Activated CD4-positive, alpha-beta T cell treated with anti-CD3 and anti-CD28 coated beads for 36 hours (primary cell): Measurements from ENCODE around the gene ENOX2. TPM values are rescaled to one million over a fixed set of nuclear protein-coding genes. Genes with fewer than 3 reads are reported as not detected.
"Not testable (repeated sequence)": the region's sequence is repeated elsewhere in the genome, so short reads cannot be mapped to it uniquely, and the experiment has no call there.

Experiments
- ATAC-seq: fragments of 200-7000 bp; cut with Tn5 transposase; one replicate; pipeline ENCODE4 v1.10.0; 2021; ENCODE audit warnings: mild to moderate bottlenecking, moderate library complexity
- CTCF ChIA-PET: fragments of 350-600 bp; sonication (Branson Sonifier 250); formaldehyde crosslinking; loops from one replicate; lab custom pipeline; 2021; ENCODE audit warnings: antibody characterized with exemption; lab: Charles Lee
- POLR2A ChIA-PET: fragments of 350-600 bp; sonication (Branson Sonifier 250); formaldehyde crosslinking; loops from one replicate; lab custom pipeline; 2021; ENCODE audit warnings: antibody characterized with exemption, inconsistent platforms; lab: Charles Lee
- DNase-seq: peaks from one replicate; pipeline ENCODE4 v3.0.0-alpha.2; 2020
- H3K27ac Mint-ChIP-seq: one replicate; pipeline ENCODE4 v1.8.0; 2021; ENCODE audit warnings: mixed read lengths
- H3K27me3 Mint-ChIP-seq: one replicate; pipeline ENCODE4 v1.8.0; 2021; ENCODE audit warnings: mixed read lengths
- H3K36me3 Mint-ChIP-seq: one replicate; pipeline ENCODE4 v1.8.0; 2021; ENCODE audit warnings: low read depth, mixed read lengths
- H3K4me1 Mint-ChIP-seq: one replicate; pipeline ENCODE4 v1.8.0; 2021; ENCODE audit warnings: mixed read lengths
- H3K4me3 Mint-ChIP-seq: one replicate; pipeline ENCODE4 v1.8.0; 2021; ENCODE audit warnings: mild to moderate bottlenecking, moderate library complexity, mixed read lengths
- H3K9me3 Mint-ChIP-seq: one replicate; pipeline ENCODE4 v1.8.0; 2021; ENCODE audit warnings: low read depth, mixed read lengths
- intact Hi-C, 2 experiments: fragments of 100-400 bp; cut with DNase I in 1 of 2; cut with micrococcal nuclease in 1 of 2; formaldehyde crosslinking; loops; one replicate each; pipeline versions ENCODE4 v1.14.2 to v1.15.1; 2022 to 2024; cut with DNase I, micrococcal nuclease
- total RNA-seq, 2 experiments: library from RNA; stranded (reverse); gene quantifications; one replicate each; pipeline ENCODE4 v1.2.3, GENCODE V29; 2021

The ENOX2 gene
- total RNA-seq, 2 experiments from 2014 or later, result 12.5 to 16.5 TPM

DNA sequence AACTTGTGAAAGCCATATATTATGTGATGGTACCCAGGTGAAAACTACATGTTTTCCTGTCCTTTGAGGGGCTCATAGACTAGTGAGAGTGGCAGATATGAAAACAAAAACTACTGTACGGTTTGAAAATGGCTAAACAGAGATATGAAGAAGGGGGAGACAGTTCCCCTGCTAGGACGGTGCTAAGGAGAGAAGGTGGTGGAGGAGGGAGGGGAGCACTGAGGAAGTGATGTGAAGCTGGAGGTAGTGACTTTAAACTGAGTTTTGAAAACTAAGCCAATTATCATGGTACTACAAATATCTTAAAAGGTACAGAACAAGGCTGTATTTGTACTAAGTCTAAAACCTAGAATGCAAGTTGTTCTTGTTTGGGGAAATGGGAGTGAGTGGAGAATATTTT, 188.3 kb downstream of the ENOX2 start:
- POLR2A ChIA-PET, result no interaction called here

DNA sequence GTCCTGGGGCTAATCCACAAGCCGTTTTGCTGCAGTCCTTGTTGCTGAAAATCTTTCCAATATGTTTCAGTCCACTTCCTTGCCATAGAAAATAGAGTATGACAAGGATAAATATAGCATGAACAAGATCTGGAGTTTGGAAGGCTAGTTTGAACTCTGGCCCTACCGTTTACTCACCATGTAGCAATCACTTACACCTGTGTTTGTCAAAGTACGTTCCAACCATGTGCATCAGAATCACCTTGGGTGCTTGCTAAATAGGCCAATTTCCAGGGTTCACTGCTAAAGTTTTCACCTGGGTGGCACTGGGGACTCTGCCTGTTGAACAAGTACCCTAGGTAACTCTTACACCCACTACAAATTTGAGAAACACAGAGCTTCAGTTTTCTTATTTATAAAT, 188.9 kb downstream of the ENOX2 start:
- Mint-ChIP-seq H3K4me3 (no peak overlapping the region), H3K9me3 (no peaks in the 10 kb centered on the region), H3K4me1 (no peaks in the 10 kb centered on the region), H3K27ac (no peak overlapping the region), H3K27me3 (no peaks in the 10 kb centered on the region), H3K36me3 (peaks cover 6% of the 10 kb centered on the region)
- DNase-seq (no peak), ATAC-seq (no peak)
- ChIA-PET POLR2A (no interaction called here), CTCF (no interaction called here)
- intact Hi-C loops, result no loop called here

More for the DNA sequence above, 188.3 kb downstream of the ENOX2 start:
- no peaks in the 10 kb centered on the region for H3K9me3 Mint-ChIP-seq
- peaks cover 6% of the 10 kb centered on the region for H3K36me3 Mint-ChIP-seq
- H3K27me3 Mint-ChIP-seq, result no peaks in the 10 kb centered on the region
- H3K4me1 Mint-ChIP-seq, result no peaks in the 10 kb centered on the region
- DNase-seq (no peak), ATAC-seq (no peak)
- intact Hi-C loops, result no loop called here
- H3K4me3 Mint-ChIP-seq, result no peak overlapping the region
- H3K27ac Mint-ChIP-seq, result no peak overlapping the region
- CTCF ChIA-PET, result no interaction called here

- H3K36me3 Mint-ChIP-seq, H3K27ac Mint-ChIP-seq, H3K4me1 Mint-ChIP-seq, H3K4me3 Mint-ChIP-seq, H3K27me3 Mint-ChIP-seq, POLR2A ChIA-PET, H3K9me3 Mint-ChIP-seq, intact Hi-C loops, DNase-seq, ATAC-seq: not testable (repeated sequence)
- CTCF ChIA-PET, result interaction anchor here (0.9 kb wide), 1 partner anchor 133 kb away, joined by 3 read pairs; no protein-coding TSS in a partner anchor
These were observed 193.8 kb downstream of the ENOX2 start for GRCh38 chrX:130709178-130709577.

DNA sequence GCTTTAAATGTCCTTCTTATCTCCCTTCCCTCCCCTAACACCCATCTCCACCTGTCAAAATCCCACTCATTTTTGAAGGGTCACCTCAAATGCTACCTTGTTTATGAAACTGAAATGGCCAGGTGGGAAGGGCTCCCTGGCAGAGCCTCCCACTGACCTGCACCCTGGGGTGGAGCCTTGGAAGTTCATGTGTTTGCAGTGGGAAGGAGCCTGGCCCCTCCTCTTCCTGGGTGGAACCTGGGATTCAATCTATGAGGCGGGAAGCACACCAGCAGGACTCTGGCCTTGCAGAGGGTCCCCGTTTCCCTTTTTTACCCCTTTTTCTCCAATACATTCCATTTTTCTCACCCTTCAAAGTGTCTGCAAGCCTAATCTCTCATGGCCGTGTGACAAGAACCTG, 197.4 kb downstream of the ENOX2 start:
- no peak for DNase-seq
- ChIA-PET POLR2A (no interaction called here), CTCF (no interaction called here)
- Mint-ChIP-seq H3K27ac (no peak overlapping the region), H3K4me3 (no peak overlapping the region), H3K36me3 (peaks cover 1% of the 10 kb centered on the region), H3K27me3 (no peaks in the 10 kb centered on the region), H3K4me1 (no peaks in the 10 kb centered on the region), H3K9me3 (no peaks in the 10 kb centered on the region)
- no peak for ATAC-seq
- intact Hi-C loops, result no loop called here

DNA sequence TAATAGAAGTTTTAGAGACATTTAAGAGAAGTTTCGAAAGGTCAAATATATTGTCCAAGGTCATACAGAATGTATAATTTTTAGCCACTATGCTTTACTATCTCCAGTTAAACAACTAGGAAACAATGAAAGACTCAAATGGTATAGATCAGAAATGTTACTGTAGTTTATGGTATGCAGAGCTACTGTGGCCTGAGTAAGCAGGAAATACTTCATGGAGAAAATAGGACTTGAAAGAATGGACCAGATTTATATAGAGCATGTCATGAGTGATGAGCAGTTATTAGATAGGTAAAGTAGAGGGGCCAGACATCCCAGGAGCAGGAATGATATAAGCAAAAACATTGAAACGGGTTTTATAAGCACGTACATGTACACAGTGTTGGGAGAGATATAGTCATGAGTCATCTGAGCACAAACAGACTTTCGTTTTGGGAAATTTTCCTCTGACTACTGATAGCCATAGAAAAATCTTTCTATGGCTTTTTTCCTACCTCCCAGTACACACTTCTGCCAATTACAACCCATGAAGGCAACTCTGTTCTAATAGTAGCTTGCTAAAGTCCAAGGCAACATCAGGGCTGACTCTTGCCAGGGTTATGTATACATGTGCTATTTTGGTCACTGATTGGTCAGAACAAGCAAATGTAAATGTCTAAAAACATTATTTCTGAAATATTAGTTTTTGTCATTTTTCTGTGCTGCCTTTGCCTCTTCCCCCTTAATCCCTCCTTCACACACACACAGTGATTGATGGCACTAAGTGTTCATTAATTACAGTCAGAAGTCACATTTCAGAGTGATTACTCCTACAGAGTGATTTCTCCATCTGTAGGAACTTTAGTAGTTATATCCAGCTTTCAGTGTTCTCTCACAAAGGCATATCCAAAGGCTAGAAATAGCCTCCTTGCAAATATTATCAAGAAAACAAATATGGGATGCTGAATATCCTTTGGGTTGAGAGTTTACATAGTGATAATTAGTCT, 198.7 kb downstream of the ENOX2 start:
- ATAC-seq (no peak), DNase-seq (no peak)
- H3K27me3 Mint-ChIP-seq, result no peaks in the 10 kb centered on the region
- no peak overlapping the region for H3K27ac Mint-ChIP-seq
- POLR2A ChIA-PET, result no interaction called here
- H3K36me3 Mint-ChIP-seq, result no peaks in the 10 kb centered on the region
- no peaks in the 10 kb centered on the region for H3K9me3 Mint-ChIP-seq
- intact Hi-C loops, result loop anchor here in 1 of 2 experiments (1.0 kb wide), 1 partner anchor 41 kb away; no protein-coding TSS in a partner anchor
- CTCF ChIA-PET, result interaction anchor here (0.7 kb wide), 1 partner anchor 15 kb away, joined by 3 read pairs; no protein-coding TSS in a partner anchor
- no peaks in the 10 kb centered on the region for H3K4me1 Mint-ChIP-seq
- H3K4me3 Mint-ChIP-seq, result no peak overlapping the region

DNA sequence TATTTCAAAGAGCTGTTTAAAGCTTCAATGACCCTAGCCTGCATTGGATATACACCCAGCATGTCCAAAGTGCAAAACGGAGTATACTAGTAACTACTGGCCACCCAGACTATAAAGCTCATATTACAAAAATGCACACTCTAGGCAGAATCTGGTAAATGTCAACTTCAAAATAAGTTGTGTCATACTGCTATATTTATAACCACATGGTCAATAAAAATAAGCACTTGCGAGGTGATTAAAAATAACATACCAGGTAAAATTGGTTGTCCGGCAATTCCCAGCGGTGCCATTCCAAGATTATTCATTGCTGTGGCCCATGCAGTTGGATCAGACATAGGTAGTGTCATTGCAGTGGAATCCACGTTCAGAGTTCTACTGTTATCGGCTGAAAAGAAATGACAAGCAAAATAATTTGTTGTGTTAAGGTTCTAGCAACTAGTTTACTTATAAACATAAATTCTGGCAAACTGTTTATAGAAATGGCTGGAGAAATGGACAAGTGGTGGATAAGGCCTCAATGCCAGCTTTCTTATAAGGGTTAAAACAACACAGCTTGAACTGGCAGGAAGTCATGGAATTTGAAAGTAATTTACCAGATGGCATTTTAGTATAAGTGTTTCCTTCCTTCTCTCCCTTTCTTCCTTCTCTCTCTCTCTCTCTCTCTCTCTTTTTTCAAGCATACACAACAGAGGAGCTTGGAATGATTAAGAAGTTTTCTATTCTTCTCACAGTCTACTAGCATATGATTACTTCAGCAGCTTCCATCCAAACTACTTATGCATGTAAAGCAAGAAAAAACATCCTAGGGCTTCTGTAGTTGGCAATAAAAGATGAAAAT, 199.9 kb downstream of the ENOX2 start:
- DNase-seq, result no peak
- no peaks in the 10 kb centered on the region for H3K4me1 Mint-ChIP-seq
- H3K27ac Mint-ChIP-seq, result no peak overlapping the region
- no peaks in the 10 kb centered on the region for H3K9me3 Mint-ChIP-seq
- ATAC-seq, result no peak
- H3K27me3 Mint-ChIP-seq, result no peaks in the 10 kb centered on the region
- ChIA-PET CTCF (no interaction called here), POLR2A (no interaction called here)
- intact Hi-C loops, result no loop called here
- H3K4me3 Mint-ChIP-seq, result no peak overlapping the region
- H3K36me3 Mint-ChIP-seq, result no peaks in the 10 kb centered on the region

- no peak for ATAC-seq
These were observed 202.4 kb downstream of the ENOX2 start for GRCh38 chrX:130700629-130701028.

GRCh38 chrX:130699618-130700017, 203.4 kb downstream of the ENOX2 start:
- Mint-ChIP-seq H3K27ac (no peak overlapping the region), H3K9me3 (no peaks in the 10 kb centered on the region), H3K4me1 (no peaks in the 10 kb centered on the region), H3K27me3 (no peaks in the 10 kb centered on the region), H3K4me3 (no peak overlapping the region), H3K36me3 (no peaks in the 10 kb centered on the region)
- DNase-seq, result no peak
- CTCF ChIA-PET, result interaction anchor here (0.6 kb wide), 1 partner anchor 275 kb away, joined by 3 read pairs; no protein-coding TSS in a partner anchor
- no peak for ATAC-seq
- intact Hi-C loops, result no loop called here
- POLR2A ChIA-PET, result no interaction called here

More at GRCh38 chrX:130700629-130701028, 202.4 kb downstream of the ENOX2 start:
- H3K27ac Mint-ChIP-seq, result no peak overlapping the region
- no peaks in the 10 kb centered on the region for H3K36me3 Mint-ChIP-seq
- intact Hi-C loops, result no loop called here
- no peaks in the 10 kb centered on the region for H3K4me1 Mint-ChIP-seq
- no peaks in the 10 kb centered on the region for H3K9me3 Mint-ChIP-seq
- POLR2A ChIA-PET, result no interaction called here
- no peak for DNase-seq
- no peak overlapping the region for H3K4me3 Mint-ChIP-seq
- CTCF ChIA-PET, result interaction anchor here (0.6 to 0.8 kb wide), 2 partner anchors 18 to 45 kb away, joined by 3 read pairs; no protein-coding TSS in a partner anchor
- no peaks in the 10 kb centered on the region for H3K27me3 Mint-ChIP-seq

DNA sequence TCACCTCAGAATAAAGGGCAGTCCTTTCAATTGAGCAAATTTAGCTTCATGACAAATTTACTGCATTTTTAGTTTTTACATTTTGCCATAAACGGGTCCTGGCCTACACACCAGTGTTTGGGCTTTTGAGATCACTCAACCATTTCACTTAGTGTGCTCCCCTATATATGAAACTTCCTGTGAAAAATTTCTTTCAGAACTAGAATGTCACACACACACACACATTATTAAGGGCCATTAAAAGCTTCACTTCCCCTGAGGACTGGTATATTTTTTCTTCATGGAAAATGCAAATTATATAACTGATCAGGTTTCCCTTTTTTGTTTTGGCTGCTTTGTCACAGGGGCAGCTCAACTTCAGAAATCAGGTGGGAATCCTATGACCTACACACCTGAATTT, 206.5 kb downstream of the ENOX2 start:
- POLR2A ChIA-PET, result no interaction called here
- CTCF ChIA-PET, result no interaction called here
- ATAC-seq (no peak), DNase-seq (no peak)
- Mint-ChIP-seq H3K36me3 (no peaks in the 10 kb centered on the region), H3K27me3 (no peaks in the 10 kb centered on the region), H3K4me3 (no peak overlapping the region), H3K9me3 (no peaks in the 10 kb centered on the region), H3K27ac (no peak overlapping the region), H3K4me1 (no peaks in the 10 kb centered on the region)
- intact Hi-C loops, result no loop called here

DNA sequence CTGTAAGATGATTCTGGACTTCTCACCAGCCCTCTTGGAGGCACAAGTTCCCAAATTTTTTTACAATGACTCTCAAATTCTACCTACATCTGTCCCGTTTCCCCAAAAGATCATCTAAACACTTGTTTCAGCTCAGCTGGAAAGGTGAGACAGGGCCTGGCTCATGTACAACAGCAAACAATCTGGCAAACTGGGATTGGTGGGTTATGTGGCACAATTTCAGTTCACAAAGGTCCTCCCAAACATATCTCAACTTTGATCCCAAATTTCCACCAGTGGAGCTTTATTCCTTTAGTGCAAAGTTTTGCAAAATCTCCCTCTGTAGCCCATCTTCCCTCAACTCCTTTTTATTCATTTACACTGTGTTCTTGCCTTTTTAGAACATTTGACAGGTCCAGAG, 207.1 kb downstream of the ENOX2 start:
- Mint-ChIP-seq H3K27me3 (no peaks in the 10 kb centered on the region), H3K9me3 (no peaks in the 10 kb centered on the region), H3K36me3 (no peaks in the 10 kb centered on the region), H3K4me3 (no peak overlapping the region), H3K4me1 (no peaks in the 10 kb centered on the region), H3K27ac (no peak overlapping the region)
- ATAC-seq (no peak), DNase-seq (no peak)
- POLR2A ChIA-PET, result no interaction called here
- intact Hi-C loops, result no loop called here
- CTCF ChIA-PET, result no interaction called here

DNA sequence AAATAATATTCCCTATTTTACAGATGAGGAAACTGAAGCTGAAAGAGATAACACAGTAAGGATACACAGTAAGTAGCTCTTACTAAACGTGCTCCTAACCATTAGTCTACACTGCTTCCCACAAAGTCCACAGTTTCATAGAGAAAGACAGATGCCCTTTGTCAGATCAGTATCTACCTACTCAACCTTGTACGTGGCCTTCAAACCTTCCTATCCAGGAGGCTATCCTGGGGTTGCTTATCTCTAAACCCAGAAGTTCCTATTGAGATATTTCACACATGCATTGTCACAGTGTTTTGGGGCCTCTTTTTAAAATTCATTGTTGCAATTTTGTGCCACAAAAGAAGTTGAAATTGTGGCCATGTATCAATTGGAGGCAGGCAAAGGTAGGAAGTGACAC, 208.0 kb downstream of the ENOX2 start:
- Mint-ChIP-seq H3K9me3 (no peaks in the 10 kb centered on the region), H3K36me3 (no peaks in the 10 kb centered on the region), H3K4me3 (no peak overlapping the region), H3K4me1 (no peaks in the 10 kb centered on the region), H3K27ac (no peak overlapping the region), H3K27me3 (no peaks in the 10 kb centered on the region)
- DNase-seq, result no peak
- ATAC-seq, result no peak
- intact Hi-C loops, result no loop called here
- ChIA-PET POLR2A (no interaction called here), CTCF (no interaction called here)
